Neutrophil (primary cell): ENCODE results near the gene DOCK11.
"Not testable (repeated sequence)": the region's sequence is repeated elsewhere in the genome, so short reads cannot be mapped to it uniquely, and the experiment has no call there.

ENCODE experiments used
- H3K27ac ChIP-seq: fragments of 200-600 bp; sonication (generic); 2 replicates; pipeline ENCODE4 v1.5.1; 2016; ENCODE audit warnings: mild to moderate bottlenecking, moderate library complexity
- H3K27me3 ChIP-seq: fragments of 200-600 bp; sonication (generic); 2 replicates; pipeline ENCODE4 v1.6.0; 2016; ENCODE audit warnings: mild to moderate bottlenecking
- H3K36me3 ChIP-seq: fragments of 200-600 bp; sonication (generic); 2 replicates; pipeline ENCODE4 v1.5.1; 2017
- H3K4me1 ChIP-seq, 2 experiments: fragments of 200-600 bp in 1 of 2; sonication (generic) in 1 of 2; 1 replicate in 1 of 2; 2 replicates in 1 of 2; pipeline versions ENCODE4 v1.5.1 to v1.6.1; 2013 to 2016; ENCODE audit warnings: low read depth in 1 of 2, low read length in 1 of 2, mild to moderate bottlenecking in 1 of 2, moderate library complexity in 1 of 2; ENCODE audit not compliant: control insufficient read depth in 1 of 2, insufficient read depth in 1 of 2
- H3K4me3 ChIP-seq, 2 experiments: fragments of 200-600 bp in 1 of 2; sonication (generic) in 1 of 2; 1 replicate in 1 of 2; 2 replicates in 1 of 2; pipeline ENCODE4 v1.5.1; 2013 to 2016; ENCODE audit warnings: low read depth in 1 of 2, low read length in 1 of 2, mild to moderate bottlenecking in 1 of 2, moderate library complexity in 1 of 2
- H3K9me3 ChIP-seq: fragments of 200-600 bp; sonication (generic); 2 replicates; pipeline ENCODE4 v1.5.1; 2016
- CTCF ChIP-seq: fragments of 200-600 bp; sonication (generic); IDR thresholded peaks from 2 replicates; pipeline ENCODE4 v1.5.1; 2016; ENCODE audit warnings: antibody characterized with exemption

Gene DOCK11

GRCh38 chrX:118698516-118699170, 203.0 kb downstream of the DOCK11 start:
- Histone ChIP-seq H3K27ac (peak overlapping the region; percentile 75), H3K4me1 (peaks cover 18 to 24% of the 10 kb centered on the region in 2 experiments), H3K9me3 (no peaks in the 10 kb centered on the region), H3K27me3 (no peaks in the 10 kb centered on the region), H3K36me3 (no peaks in the 10 kb centered on the region), H3K4me3 (peak overlapping the region in 1 of 2 experiments; percentile 14)
- TF ChIP-seq CTCF, result no peak

GRCh38 chrX:118702741-118703140, 207.1 kb downstream of the DOCK11 start:
- H3K36me3 ChIP-seq, result no peaks in the 10 kb centered on the region
- no peak for TF ChIP-seq CTCF
- H3K27me3 ChIP-seq, result no peaks in the 10 kb centered on the region
- peaks cover 26 to 30% of the 10 kb centered on the region in 2 experiments for H3K4me1 ChIP-seq
- no peak overlapping the region for H3K4me3 ChIP-seq
- no peaks in the 10 kb centered on the region for H3K9me3 ChIP-seq
- no peak overlapping the region for H3K27ac ChIP-seq

GRCh38 chrX:118706681-118707080, 211.1 kb downstream of the DOCK11 start:
- no peaks in the 10 kb centered on the region for H3K27me3 ChIP-seq
- H3K9me3 ChIP-seq, result no peaks in the 10 kb centered on the region
- TF ChIP-seq CTCF, result no peak
- H3K36me3 ChIP-seq, result no peaks in the 10 kb centered on the region
- no peak overlapping the region for H3K4me3 ChIP-seq
- peak overlapping the region; percentile 44 for H3K27ac ChIP-seq
- peaks cover 8 to 16% of the 10 kb centered on the region in 2 experiments for H3K4me1 ChIP-seq

GRCh38 chrX:118714521-118714920, 218.9 kb downstream of the DOCK11 start:
- Histone ChIP-seq H3K9me3 (no peaks in the 10 kb centered on the region), H3K36me3 (no peaks in the 10 kb centered on the region), H3K4me1 (peaks cover 28 to 31% of the 10 kb centered on the region in 2 experiments), H3K4me3 (no peak overlapping the region), H3K27me3 (no peaks in the 10 kb centered on the region), H3K27ac (no peak overlapping the region)
- TF ChIP-seq CTCF, result no peak

GRCh38 chrX:118715917-118716316, 220.3 kb downstream of the DOCK11 start:
- not testable (repeated sequence) for H3K27ac ChIP-seq
- peaks cover 33 to 35% of the 10 kb centered on the region in 2 experiments for H3K4me1 ChIP-seq

GRCh38 chrX:118716833-118717232, 221.2 kb downstream of the DOCK11 start:
- H3K27ac ChIP-seq, result peak overlapping the region; percentile 91
- H3K4me3 ChIP-seq, H3K27me3 ChIP-seq, H3K9me3 ChIP-seq, H3K36me3 ChIP-seq: not testable (repeated sequence)
- peaks cover 33 to 39% of the 10 kb centered on the region in 2 experiments for H3K4me1 ChIP-seq

More at GRCh38 chrX:118715917-118716316, 220.3 kb downstream of the DOCK11 start:
- not testable (repeated sequence) for H3K4me3 ChIP-seq, H3K27me3 ChIP-seq, H3K9me3 ChIP-seq, H3K36me3 ChIP-seq
